HG03432 (cell line): Measurements from ENCODE around the gene MYBPC1.

ENCODE experiments used
- ATAC-seq: cut with Tn5 transposase; IDR thresholded peaks from one replicate; pipeline ENCODE4 v1.9.1; 2021; ENCODE audit warnings: mild to moderate bottlenecking, moderate library complexity; ENCODE audit not compliant: unreplicated experiment

MYBPC1 gene

GRCh38 chr12:101694297-101694848 is 99.6 kb downstream of the MYBPC1 start:
- ATAC-seq = no peak

DNA sequence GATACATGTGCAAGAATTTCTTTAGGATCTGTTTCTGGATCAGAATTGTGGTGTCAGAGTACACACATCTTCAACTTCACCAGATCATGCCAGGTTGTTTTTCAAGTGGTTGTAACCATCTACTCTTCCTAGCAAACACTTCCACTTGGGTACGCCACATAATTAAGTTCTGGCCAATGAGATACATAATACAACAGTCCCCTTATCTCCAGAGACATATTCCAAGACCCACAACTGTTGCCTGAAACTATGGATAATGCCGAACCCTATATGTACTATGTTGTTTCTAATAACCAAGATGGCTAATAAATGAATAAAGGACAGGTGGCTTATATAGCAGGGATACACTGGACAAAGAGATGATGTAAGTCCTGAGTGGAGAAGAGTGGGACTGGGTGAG is 100.2 kb downstream of the MYBPC1 start:
- no peak for ATAC-seq

GRCh38 chr12:101695706-101696105 is 100.9 kb downstream of the MYBPC1 start:
- no peak for ATAC-seq

GRCh38 chr12:101696251-101697196 is 101.8 kb downstream of the MYBPC1 start:
- no peak for ATAC-seq

GRCh38 chr12:101697197-101697929 is 102.6 kb downstream of the MYBPC1 start, which contains the start of gene CHPT1:
Gene CHPT1, plus strand, starts transcription at chr12:101697640. Its CDS starts 222 bp downstream, at chr12:101697862.
- ATAC-seq = peak; percentile 79

- peak; percentile 43 for ATAC-seq
These were observed 103.4 kb downstream of the MYBPC1 start for GRCh38 chr12:101697930-101698799.

DNA sequence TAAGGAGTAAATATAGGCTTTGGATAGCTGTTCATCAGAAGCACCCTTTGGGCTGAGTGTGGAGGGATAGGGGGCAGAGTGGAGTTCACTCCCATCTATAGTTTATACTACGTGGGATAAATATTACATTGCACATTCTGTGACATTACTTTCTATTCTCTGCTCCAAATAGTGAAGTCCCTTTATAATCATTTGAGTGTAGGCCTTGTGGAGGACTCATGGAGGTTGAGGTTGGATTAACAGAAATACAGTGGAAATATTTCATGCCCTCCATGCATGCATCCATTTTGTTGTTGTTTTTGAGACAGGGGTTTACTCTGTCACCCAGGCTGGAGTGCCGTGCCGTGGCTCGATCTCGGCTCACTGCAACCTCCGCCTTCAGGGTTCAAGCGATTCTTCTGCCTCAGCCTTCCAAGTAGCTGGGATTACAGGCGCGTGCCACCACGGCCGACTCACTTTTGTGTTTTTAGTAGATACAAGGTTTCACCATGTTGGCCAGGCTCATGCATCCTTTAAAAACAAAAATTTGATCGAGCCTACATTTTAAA is 104.1 kb downstream of the MYBPC1 start:
- ATAC-seq = no peak

DNA sequence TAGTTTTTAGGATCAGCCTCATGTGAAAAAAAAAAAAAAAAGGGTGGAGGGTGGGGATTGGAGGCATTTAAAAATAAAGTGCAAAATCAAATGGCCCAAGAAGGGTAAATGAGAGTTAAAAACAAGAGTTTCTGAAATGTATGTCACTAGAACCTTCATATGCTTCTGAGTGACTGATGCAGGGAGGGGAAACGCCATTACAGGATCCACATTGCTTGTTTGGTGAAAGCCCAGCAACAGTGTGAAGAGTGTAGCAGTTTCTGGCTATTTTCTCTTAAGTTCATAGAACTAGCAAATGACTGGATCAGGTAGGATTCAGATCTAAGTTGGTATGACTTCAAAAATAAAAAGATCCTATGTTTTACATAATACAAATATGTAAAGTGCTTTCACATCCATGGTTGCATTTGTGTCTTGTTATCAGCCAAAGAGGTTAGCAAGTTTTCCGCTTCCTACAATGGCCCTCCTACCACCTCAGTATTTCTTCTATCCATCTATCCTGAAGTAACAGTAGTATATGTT is 105.6 kb downstream of the MYBPC1 start:
- no peak for ATAC-seq

GRCh38 chr12:101703487-101703886 is 108.7 kb downstream of the MYBPC1 start:
- ATAC-seq = no peak

DNA sequence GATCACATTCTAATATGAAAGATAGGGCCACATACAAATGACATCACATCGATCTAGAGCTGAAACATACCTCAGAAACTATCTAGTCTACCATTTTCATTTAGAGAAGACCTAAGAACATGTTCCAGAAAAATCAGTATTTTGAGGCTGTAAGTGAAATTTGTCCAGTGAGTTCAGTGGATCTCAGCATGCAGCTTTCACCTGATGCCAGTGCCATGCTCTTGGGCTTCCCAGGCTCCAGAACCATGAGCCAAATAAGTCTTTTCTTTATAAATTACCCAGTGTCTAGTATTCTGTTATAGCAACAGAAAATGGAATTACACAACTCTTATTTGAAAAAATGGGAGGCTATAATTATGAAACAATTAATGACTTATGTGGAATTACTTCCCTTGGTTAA is 111.6 kb downstream of the MYBPC1 start:
- ATAC-seq = no peak

DNA sequence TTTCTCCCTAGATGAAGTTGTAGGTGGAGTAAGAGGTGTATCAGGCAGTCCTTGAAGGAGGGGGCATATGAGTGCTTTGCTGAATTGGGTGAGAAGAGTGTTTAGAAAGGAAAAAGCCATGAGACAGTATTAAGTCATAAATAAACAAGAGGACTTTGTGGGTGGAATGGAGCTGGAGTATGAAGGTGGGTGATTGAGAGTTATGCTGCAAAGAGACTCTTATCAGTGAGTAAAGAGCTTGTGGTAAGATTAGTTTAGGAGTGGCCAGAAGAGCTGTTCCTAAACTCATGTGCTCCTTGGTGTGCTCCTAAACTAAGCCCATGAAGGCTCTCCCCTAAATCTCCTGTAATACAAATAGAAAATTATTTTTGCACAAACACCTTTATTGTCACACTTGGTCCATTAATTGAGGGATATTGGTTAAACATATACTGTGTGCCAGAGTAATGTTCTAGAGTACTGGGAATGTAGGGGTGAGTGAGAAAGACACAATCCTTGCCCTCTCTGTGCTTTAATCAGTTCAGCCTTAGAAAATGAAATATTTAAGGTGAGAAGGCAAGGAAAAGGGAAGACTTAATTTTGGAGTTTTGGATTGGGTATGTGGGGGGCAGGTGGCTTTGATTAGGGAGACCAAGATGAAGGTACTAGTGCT is 112.5 kb downstream of the MYBPC1 start:
- no peak for ATAC-seq

DNA sequence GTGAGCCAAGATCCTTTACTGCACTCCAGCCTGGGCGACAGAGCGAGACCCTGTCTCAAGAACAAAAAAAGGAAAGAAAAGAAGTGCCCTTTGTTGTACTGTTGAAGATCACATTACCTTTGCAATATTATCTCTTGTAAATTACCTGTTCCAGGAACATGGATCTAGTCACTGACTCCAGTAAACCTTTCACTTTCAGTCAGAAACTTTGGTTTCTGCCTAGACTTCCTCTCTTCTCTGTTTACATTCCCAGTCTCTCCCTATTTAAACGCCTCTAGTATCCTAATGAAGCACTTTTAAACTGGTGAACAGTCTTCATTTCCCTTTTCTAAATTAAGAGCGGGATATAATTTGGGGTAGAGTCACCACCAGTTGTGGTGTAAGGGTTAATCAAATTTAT is 115.5 kb downstream of the MYBPC1 start:
- ATAC-seq = no peak

DNA sequence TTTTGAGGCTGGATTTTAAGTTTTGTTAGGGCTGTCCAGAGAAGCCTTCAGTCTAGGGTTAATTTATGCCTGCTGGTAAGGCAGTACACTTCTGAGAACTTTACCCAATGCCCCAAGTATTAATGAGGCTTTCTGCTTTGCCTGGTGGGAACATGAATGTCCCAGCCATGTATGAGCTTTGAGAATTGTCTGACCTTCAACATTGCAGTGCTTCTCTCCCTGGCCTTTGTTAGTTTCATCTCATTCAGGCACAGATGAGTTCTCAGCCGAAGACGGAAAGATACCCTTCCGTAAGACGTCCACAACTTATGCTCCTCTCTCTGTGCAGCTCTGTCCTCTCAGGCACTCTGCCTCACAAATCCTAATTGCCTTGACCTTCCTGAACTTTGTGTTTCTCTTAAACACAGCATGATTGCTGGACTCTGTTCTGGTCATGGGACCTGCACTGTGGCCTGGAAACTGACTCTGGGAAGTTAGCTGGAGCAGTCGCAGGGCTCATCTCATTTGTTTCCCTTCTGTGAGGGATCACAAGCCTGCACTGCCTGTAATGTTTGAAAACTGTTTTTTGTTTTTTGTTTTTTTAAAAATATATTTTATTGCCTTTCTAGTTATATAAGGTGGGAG is 118.4 kb downstream of the MYBPC1 start:
- ATAC-seq = no peak

DNA sequence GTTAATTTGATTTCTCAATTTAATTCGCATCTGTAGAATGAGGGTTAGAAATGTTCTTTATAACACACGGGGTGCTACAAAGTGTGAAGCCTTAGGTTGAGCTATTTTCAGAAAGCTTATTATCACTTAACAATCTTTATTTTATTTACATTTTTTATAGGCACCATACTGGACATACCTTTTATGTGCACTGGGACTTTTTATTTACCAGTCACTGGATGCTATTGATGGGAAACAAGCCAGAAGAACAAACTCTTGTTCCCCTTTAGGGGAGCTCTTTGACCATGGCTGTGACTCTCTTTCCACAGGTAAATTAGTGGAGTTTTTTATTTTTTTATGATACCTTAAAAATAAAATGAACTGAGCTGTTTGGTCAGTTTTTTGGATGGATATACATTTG is 119.2 kb downstream of the MYBPC1 start:
- ATAC-seq = no peak

- no peak for ATAC-seq
These were observed 120.2 kb downstream of the MYBPC1 start for GRCh38 chr12:101714877-101715444.

DNA sequence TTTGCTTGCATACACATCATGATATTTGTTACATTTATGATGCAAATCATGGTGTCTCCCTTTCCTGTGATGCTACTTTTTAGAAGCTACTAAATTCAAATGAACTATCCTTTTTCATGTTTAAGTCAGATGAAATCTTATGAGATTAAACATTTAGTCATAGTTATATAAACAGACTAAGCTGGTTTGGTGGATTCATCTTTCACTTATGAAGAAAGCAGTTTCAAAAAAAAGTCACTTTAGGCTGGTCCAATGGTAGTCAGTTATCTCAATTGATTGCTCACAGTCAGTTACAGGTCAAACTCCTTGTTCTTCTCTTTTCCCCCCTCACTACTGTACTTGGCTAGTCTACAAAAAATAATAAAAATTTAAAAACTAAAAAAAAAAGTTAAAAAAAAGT is 124.8 kb downstream of the MYBPC1 start:
- no peak for ATAC-seq

DNA sequence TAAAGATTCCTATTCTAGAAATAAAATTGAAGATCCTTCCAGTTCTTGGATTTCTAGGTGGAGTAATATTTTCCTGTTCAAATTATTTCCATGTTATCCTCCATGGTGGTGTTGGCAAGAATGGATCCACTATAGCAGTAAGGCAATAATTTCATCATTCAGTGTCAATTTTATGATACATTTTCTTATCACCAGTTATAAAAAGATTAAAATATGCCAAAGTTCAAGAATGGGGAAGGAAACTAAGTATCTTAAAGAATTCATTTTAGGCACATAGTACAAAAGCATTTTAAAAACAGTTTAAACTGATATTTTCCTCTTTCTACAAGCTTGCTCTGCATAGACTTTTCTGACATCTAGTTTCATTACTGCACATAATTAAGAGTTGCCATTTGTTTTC is 125.3 kb downstream of the MYBPC1 start:
- no peak for ATAC-seq

GRCh38 chr12:101722392-101722791 is 127.6 kb downstream of the MYBPC1 start:
- ATAC-seq = no peak

GRCh38 chr12:101727098-101727497 is 132.3 kb downstream of the MYBPC1 start:
- no peak for ATAC-seq
